Kidney epithelial cell (primary cell): ENCODE measurements around the gene CDK2. TPM values are rescaled to one million over a fixed set of nuclear protein-coding genes. Genes with fewer than 3 reads are reported as not detected.

Experiments used
- DNase-seq: peaks from one replicate; pipeline ENCODE4 v3.0.0-alpha.2; 2010; ENCODE audit warnings: low read depth
- H3K27me3 ChIP-seq: 2 replicates; pipeline ENCODE4 v1.6.0; 2011; ENCODE audit warnings: low read length; ENCODE audit not compliant: control insufficient read depth, insufficient read depth
- H3K36me3 ChIP-seq: 2 replicates; pipeline ENCODE4 v1.5.1; 2011; ENCODE audit warnings: low read length; ENCODE audit not compliant: control insufficient read depth, insufficient read depth
- H3K4me3 ChIP-seq: 2 replicates; pipeline ENCODE4 v1.5.1; 2011; ENCODE audit warnings: low read depth, mild to moderate bottlenecking, control low read depth, low read length
- total RNA-seq: library from RNA; depleted of rRNA; stranded (reverse); fragments of >200 nt; gene quantifications from 2 replicates; pipeline ENCODE4 v1.2.3, GENCODE V29; 2015
- TF ChIP-seq, protein P1 (sequence below): IDR thresholded peaks from 2 replicates; pipeline ENCODE4 v1.5.1; 2011; ENCODE audit warnings: mild to moderate bottlenecking, moderate library complexity, low read length, control low read depth, inconsistent platforms; ENCODE audit not compliant: insufficient read depth, poor library complexity, severe bottlenecking

Gene CDK2
- total RNA-seq, 1 donor from 2014 or later, result 21.4 TPM

GRCh38 chr12:55926738-55927587 is 39.7 kb upstream of the CDK2 start:
- Histone ChIP-seq H3K36me3 (no peaks in the 10 kb centered on the region), H3K4me3 (peak overlapping the region; percentile 86), H3K27me3 (no peaks in the 10 kb centered on the region)
- DNase-seq, result peak; percentile 70
- TF ChIP-seq, protein P1, sequence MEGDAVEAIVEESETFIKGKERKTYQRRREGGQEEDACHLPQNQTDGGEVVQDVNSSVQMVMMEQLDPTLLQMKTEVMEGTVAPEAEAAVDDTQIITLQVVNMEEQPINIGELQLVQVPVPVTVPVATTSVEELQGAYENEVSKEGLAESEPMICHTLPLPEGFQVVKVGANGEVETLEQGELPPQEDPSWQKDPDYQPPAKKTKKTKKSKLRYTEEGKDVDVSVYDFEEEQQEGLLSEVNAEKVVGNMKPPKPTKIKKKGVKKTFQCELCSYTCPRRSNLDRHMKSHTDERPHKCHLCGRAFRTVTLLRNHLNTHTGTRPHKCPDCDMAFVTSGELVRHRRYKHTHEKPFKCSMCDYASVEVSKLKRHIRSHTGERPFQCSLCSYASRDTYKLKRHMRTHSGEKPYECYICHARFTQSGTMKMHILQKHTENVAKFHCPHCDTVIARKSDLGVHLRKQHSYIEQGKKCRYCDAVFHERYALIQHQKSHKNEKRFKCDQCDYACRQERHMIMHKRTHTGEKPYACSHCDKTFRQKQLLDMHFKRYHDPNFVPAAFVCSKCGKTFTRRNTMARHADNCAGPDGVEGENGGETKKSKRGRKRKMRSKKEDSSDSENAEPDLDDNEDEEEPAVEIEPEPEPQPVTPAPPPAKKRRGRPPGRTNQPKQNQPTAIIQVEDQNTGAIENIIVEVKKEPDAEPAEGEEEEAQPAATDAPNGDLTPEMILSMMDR, result peak; percentile 88

GRCh38 chr12:55927588-55928502 is 38.8 kb upstream of the CDK2 start, which contains the start of gene PYM1:
PYM1 (minus strand) TSS chr12:55927894; CDS start chr12:55927761, 133 bp downstream.
- DNase-seq, result no peak
- H3K4me3 ChIP-seq, result peak within 1 kb of the TSS; percentile 86
- no peaks in the 10 kb centered on the region for H3K27me3 ChIP-seq
- no peaks in the 10 kb centered on the region for H3K36me3 ChIP-seq
- TF ChIP-seq, protein P1, result no peak

DNA sequence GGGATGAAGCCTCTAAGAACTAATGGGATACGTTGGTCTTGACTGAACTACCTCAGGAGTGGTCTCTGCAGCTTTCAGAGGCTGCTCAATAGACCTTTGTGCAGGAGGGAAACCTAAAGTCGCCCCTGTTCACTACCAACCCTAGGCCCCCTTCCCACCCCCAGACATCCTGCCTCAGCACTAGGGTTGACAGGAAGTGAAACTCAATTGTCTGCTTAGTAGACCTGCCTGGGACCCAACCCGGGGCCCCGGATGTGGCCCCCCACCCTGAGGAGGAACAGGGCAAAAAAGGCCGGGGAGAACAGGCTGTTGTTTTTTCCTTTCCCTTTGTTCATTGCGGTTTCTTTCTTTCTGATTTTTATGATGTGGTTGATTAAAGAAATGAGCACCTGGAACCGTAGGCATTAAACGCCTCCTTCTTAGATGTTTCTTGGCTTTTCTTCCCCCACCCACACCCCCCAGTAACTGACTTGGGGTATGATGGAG is 37.3 kb upstream of the CDK2 start:
- no peaks in the 10 kb centered on the region for H3K27me3 ChIP-seq
- TF ChIP-seq, protein P1, result no peak
- no peak for DNase-seq
- H3K36me3 ChIP-seq, result no peaks in the 10 kb centered on the region
- H3K4me3 ChIP-seq, result no peak overlapping the region

GRCh38 chr12:55930771-55931316 is 35.8 kb upstream of the CDK2 start, which contains the start of gene DGKA:
DGKA (plus strand) TSS chr12:55931162; CDS start chr12:55936504, 5,342 bp downstream.
- H3K4me3 ChIP-seq, result peak within 1 kb of the TSS; percentile 59
- no peaks in the 10 kb centered on the region for H3K36me3 ChIP-seq
- TF ChIP-seq, protein P1, result peak; percentile 64
- no peak for DNase-seq
- H3K27me3 ChIP-seq, result no peaks in the 10 kb centered on the region

DNA sequence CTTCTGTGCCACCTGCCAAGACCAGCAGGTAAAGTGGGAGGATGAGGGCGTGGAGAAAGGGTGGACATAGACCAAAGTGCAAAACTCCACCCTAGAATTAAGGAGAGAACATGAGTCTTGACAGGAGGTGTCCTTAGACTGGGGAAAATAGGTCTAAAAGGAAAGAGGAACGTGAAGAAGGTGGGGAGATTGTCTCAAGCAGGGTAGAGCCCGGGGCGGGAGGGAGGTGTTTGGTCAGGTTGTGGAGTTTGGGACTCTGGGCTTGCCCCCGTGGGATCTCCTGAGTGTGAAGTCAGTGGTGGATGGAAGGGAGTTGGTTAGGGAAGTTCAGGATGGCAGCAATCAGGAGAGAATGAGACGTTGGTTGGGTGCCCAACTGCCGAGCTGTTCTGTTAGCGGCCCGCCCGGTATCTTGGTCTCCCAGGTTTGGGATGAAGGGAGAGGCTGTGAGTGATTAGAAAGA is 35.3 kb upstream of the CDK2 start:
- no peaks in the 10 kb centered on the region for H3K27me3 ChIP-seq
- peak overlapping the region; percentile 59 for H3K4me3 ChIP-seq
- TF ChIP-seq, protein P1, result no peak
- H3K36me3 ChIP-seq, result no peaks in the 10 kb centered on the region
- DNase-seq, result no peak
